HG02943 (cell line): ENCODE data around the gene SH3BP1.

Experiments
- ATAC-seq: cut with Tn5 transposase; IDR thresholded peaks from one replicate; pipeline ENCODE4 v1.9.1; 2021; ENCODE audit warnings: mild to moderate bottlenecking, low read depth, moderate library complexity; ENCODE audit not compliant: unreplicated experiment

The SH3BP1 gene

DNA sequence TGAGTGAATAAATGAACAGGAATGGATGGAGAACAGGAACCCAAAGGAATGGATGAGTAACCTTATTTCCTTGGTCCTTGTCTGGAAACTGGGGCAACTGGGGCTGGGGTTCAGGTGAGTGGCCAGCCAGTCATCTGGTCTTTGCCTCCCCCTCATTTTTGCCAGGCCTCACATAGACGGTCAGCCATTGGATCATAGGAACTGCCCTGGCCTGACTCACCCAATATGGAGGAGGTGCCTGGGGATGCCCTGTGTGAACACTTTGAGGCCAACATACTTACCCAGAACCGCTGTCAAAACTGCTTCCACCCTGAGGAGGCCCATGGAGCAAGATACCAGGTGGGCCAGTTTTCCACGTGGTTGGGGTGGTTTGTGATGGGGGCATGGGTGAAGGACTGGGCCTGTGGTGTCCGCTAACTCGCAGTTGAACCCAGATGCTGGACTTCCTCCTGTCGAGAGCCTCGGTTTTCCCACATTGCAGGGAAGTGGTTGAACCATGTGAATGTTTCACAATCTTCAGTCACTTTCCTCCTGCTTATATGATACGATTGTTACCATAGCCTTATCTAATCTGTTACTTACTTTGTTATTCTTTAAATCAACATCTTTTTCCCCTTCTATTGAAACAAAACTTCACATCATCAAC is 61.8 kb downstream of the SH3BP1 start:
- no peak for ATAC-seq

DNA sequence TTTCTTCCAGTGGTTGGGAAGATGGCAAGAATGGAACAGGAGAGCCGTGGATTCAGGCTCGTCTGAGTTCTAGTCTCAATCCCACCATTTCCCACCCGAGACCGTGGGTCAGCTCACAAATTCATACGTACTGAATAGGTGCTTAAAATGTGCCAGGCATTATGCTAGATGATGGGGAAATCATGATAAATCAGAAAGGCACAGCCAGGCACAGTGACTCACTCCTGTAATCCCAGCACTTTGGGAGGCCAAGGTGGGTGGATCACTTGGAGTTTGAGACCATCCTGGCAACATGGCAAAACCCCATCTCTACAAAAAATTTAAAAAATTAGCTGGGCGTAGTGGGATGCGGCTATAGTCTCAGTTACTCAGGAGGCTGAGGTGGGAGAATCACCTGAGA is 64.4 kb downstream of the SH3BP1 start:
- no peak for ATAC-seq

DNA sequence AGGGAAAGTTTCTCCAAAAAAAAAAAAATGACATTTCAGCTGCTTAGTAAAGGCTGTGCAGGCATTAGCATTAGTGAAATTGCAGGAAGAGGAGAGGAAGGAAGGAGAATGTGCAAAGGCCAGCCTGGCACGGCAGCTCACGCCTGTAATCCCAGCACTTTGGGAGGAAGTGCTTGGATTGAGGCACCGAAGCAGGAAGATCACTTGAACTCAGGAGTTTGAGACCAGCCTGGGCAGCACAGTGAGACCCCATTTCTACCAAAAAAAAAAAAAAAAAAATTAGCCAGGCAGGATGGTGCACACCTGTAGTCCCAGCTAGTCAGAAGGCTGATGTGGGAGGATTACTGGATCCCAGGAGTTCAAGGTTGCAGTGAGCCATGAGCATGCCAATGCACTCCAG is 65.2 kb downstream of the SH3BP1 start:
- no peak for ATAC-seq

DNA sequence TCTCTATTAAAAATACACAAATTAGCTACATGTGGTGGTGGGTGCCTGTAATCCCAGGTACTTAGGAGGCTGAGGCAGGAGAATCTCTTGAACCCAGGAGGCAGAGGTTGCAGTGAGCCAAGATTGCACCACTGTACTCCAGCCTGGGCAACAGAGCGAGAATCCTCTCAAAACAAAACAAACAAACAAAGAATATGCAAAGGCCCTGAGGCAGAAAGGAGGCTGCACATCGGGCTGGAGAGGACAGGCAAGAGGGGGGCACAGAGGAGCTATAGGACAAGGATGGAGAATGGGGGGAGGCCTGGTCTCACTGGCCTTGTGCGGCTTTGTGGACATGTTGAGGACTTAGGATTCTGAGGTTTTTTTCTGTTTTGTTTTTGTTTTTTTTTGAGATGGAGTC is 65.7 kb downstream of the SH3BP1 start:
- ATAC-seq, result no peak
